HepG2 (cell line): ENCODE results near the gene CDC25C. TPM values are rescaled to one million over a fixed set of nuclear protein-coding genes. Genes with fewer than 3 reads are reported as not detected.

Experiments used
- ATAC-seq: fragments of 200-7000 bp; cut with Tn5 transposase; 3 replicates; pipeline ENCODE4 v1.9.1; 2020; ENCODE audit warnings: mild to moderate bottlenecking, moderate library complexity
- BruUV-seq: library from RNA; stranded (reverse); fragments of 400-500 nt; replicated peaks from 2 replicates; lab custom pipeline; 2021; lab: Mats Ljungman, UMichigan
- CTCF ChIA-PET: fragments of 300-600 bp; formaldehyde crosslinking; extraction: SDS; loops from one replicate; lab custom pipeline; 2021; ENCODE audit warnings: low total read pairs, inconsistent platforms, low intra/inter-chr PET ratio; lab: Yijun Ruan, JAX
- POLR2A ChIA-PET: fragments of 350-600 bp; sonication (Branson Sonifier 250); formaldehyde crosslinking; loops from one replicate; lab custom pipeline; 2020; ENCODE audit warnings: antibody characterized with exemption, inconsistent platforms; lab: Yijun Ruan, JAX
- DNase-seq: peaks from one replicate; pipeline ENCODE4 v3.0.0-alpha.2; 2015; ENCODE audit warnings: low spot score
- FAIRE-seq: peaks from 3 replicates; lab custom pipeline; 2011; peaks lifted over from hg19 to GRCh38; lab: Jason Lieb, UNC
- H2AFZ ChIP-seq: one replicate; pipeline ENCODE4 v1.6.1; 2011; ENCODE audit warnings: low read length, inconsistent platforms
- H3K27ac ChIP-seq: fragments of 300-600 bp; 3 replicates; pipeline ENCODE4 v1.8.0; 2011; ENCODE audit warnings: mixed run types, mild to moderate bottlenecking, mixed read lengths, low read length, inconsistent platforms; ENCODE audit not compliant: insufficient read depth; ENCODE audit errors: extremely low read length
- H3K27me3 ChIP-seq, 2 experiments: fragments of 200-600 bp in 1 of 2; 2 replicates in 1 of 2; 3 replicates in 1 of 2; pipeline versions ENCODE4 v1.6.0 to v1.8.0; 2011; ENCODE audit warnings: low read length in 2 of 2, mild to moderate bottlenecking in 2 of 2, moderate library complexity in 2 of 2, inconsistent platforms in 1 of 2; ENCODE audit not compliant: insufficient read depth in 2 of 2, control insufficient read depth in 1 of 2
- H3K36me3 ChIP-seq, 2 experiments: fragments of 200-600 bp in 1 of 2; replicated peaks in 1 of 2; 2 replicates in 1 of 2; 3 replicates in 1 of 2; pipeline versions ENCODE4 v1.5.1 to v1.8.0; 2011; ENCODE audit warnings: low read length in 2 of 2, inconsistent platforms in 1 of 2; ENCODE audit not compliant: insufficient read depth in 2 of 2, control insufficient read depth in 1 of 2
- H3K4me1 ChIP-seq: 2 replicates; pipeline ENCODE4 v1.5.1; 2012; ENCODE audit warnings: low read length, inconsistent platforms; ENCODE audit not compliant: insufficient read depth
- H3K4me2 ChIP-seq: 2 replicates; pipeline ENCODE4 v1.6.0; 2011; ENCODE audit warnings: low read depth, low read length, inconsistent platforms
- H3K4me3 ChIP-seq, 3 experiments: fragments of 200-600 bp in 1 of 3; sonication (generic), shearing (Covaris generic) in 1 of 3; replicated peaks in 1 of 3; 2 replicates each; pipeline ENCODE4 v1.5.1; 2011 to 2016; ENCODE audit warnings: low read length in 3 of 3, inconsistent platforms in 2 of 3, low read depth in 2 of 3, mild to moderate bottlenecking in 2 of 3, control low read depth in 1 of 3, mixed read lengths in 1 of 3; ENCODE audit not compliant: insufficient read depth in 1 of 3
- H3K79me2 ChIP-seq: one replicate; pipeline ENCODE4 v1.6.1; 2011; ENCODE audit warnings: low read length, inconsistent platforms; ENCODE audit not compliant: insufficient read depth
- H3K9ac ChIP-seq: 2 replicates; pipeline ENCODE4 v1.6.0; 2011; ENCODE audit warnings: mild to moderate bottlenecking, low read depth, low read length, inconsistent platforms; ENCODE audit not compliant: insufficient read depth
- H3K9me3 ChIP-seq: 2 replicates; pipeline ENCODE4 v1.5.1; 2012; ENCODE audit warnings: mild to moderate bottlenecking, low read length
- H4K20me1 ChIP-seq: 2 replicates; pipeline ENCODE4 v1.6.0; 2011; ENCODE audit warnings: inconsistent platforms, mild to moderate bottlenecking, low read length, moderate library complexity; ENCODE audit not compliant: insufficient read depth
- AFF4 ChIP-seq: sonication (generic); formaldehyde crosslinking; IDR thresholded peaks from 2 replicates; pipeline ENCODE4 v1.4.0; 2020; ENCODE audit warnings: missing genetic modification reagents
- CHD4 ChIP-seq: fragments of 200-600 bp; sonication (generic); IDR thresholded peaks from 2 replicates; pipeline ENCODE4 v1.7.0; 2017; ENCODE audit warnings: mild to moderate bottlenecking, low read length, borderline replicate concordance
- ETV6 ChIP-seq: sonication (generic); formaldehyde crosslinking; conservative IDR thresholded peaks from 2 replicates; pipeline ENCODE4 v1.4.0; 2020; ENCODE audit warnings: missing genetic modification reagents
- HMGXB3 ChIP-seq: sonication (generic); formaldehyde crosslinking; IDR thresholded peaks from 2 replicates; pipeline ENCODE4 v1.4.0; 2020; ENCODE audit warnings: missing genetic modification reagents, borderline replicate concordance
- HNRNPK ChIP-seq: fragments of 200-400 bp; formaldehyde crosslinking; IDR thresholded peaks from 2 replicates; pipeline ENCODE4 v1.6.1; 2018; ENCODE audit warnings: low read length, low read depth, moderate library complexity, mild to moderate bottlenecking; ENCODE audit not compliant: poor library complexity, severe bottlenecking
- KMT2A ChIP-seq: sonication (generic); formaldehyde crosslinking; IDR thresholded peaks from 2 replicates; pipeline ENCODE4 v1.4.0; 2020; ENCODE audit warnings: missing genetic modification reagents
- TARDBP ChIP-seq: sonication (generic); formaldehyde crosslinking; IDR thresholded peaks from 2 replicates; pipeline ENCODE4 v1.8.0; 2022; ENCODE audit warnings: mild to moderate bottlenecking, missing genetic modification reagents
- THAP8 ChIP-seq: sonication (generic); formaldehyde crosslinking; IDR thresholded peaks from 2 replicates; pipeline ENCODE4 v1.5.1; 2020; ENCODE audit warnings: missing genetic modification reagents, mild to moderate bottlenecking, borderline replicate concordance
- ZFP1 ChIP-seq: IDR thresholded peaks from 2 replicates; pipeline ENCODE4 v1.6.1; 2016
- ZNF121 ChIP-seq: sonication (generic); formaldehyde crosslinking; IDR thresholded peaks from 2 replicates; pipeline ENCODE4 v1.5.0; 2020; ENCODE audit warnings: mild to moderate bottlenecking, missing genetic modification reagents
- ZNF275 ChIP-seq: sonication (generic); formaldehyde crosslinking; IDR thresholded peaks from 2 replicates; pipeline ENCODE4 v1.8.0; 2022; ENCODE audit warnings: missing genetic modification reagents, mild to moderate bottlenecking, inconsistent platforms, borderline replicate concordance
- ZNF276 ChIP-seq: sonication (generic); formaldehyde crosslinking; IDR thresholded peaks from 2 replicates; pipeline ENCODE4 v1.4.0; 2020; ENCODE audit warnings: mild to moderate bottlenecking, low read depth, missing genetic modification reagents
- ZNF749 ChIP-seq: sonication (generic); formaldehyde crosslinking; IDR thresholded peaks from 2 replicates; pipeline ENCODE4 v1.8.0; 2022; ENCODE audit warnings: mild to moderate bottlenecking, missing genetic modification reagents, moderate library complexity, borderline replicate concordance
- WGBS: methylation state at CpG from one replicate; pipeline ENCODE4 v1.1.6; 2017; ENCODE audit warnings: low lambda C conversion rate; 5-methylcytosine and 5-hydroxymethylcytosine counted together
- in situ Hi-C: cut with HindIII; loops from 2 replicates; pipeline ENCODE4 v1.10.0; 2017; ENCODE audit warnings: low pct_unique_long_range_greater_than_20kb; ENCODE audit not compliant: extremely low pct_ligation_motif_present
- intact Hi-C: fragments of 100-400 bp; cut with micrococcal nuclease; formaldehyde crosslinking; loops from one replicate; pipeline ENCODE4 v1.10.0; 2022; ENCODE audit not compliant: unreplicated experiment
- polyA plus RNA-seq, 8 experiments: library from polyadenylated mRNA; depleted of rRNA in 3 of 8; stranded (reverse) in 7 of 8; unstranded in 1 of 8; fragments of >200 nt; fragmentation: Illumina TruSeq in 4 of 8; extraction: Trizol in 4 of 8; gene quantifications; 2 replicates each; pipeline versions ENCODE4 v1.2.1 to v1.2.3, GENCODE V29; 2011 to 2016; ENCODE audit warnings: low read depth in 4 of 8, missing spikeins in 1 of 8, mixed read lengths in 1 of 8; ENCODE audit not compliant: insufficient read depth in 1 of 8
- total RNA-seq, 5 experiments: library from RNA; depleted of rRNA; stranded (reverse); fragments of >200 nt; fragmentation: Illumina TruSeq; extraction: Trizol; gene quantifications; 2 replicates each; pipeline ENCODE4 v1.2.3, GENCODE V29; 2016; ENCODE audit warnings: low read depth in 1 of 5

Gene CDC25C
- total and polyA plus RNA-seq, 2 of the 13 experiments (the other 11 are each of a cell fraction or from before 2014, with no cell fraction given) = 17.7 to 27.6 TPM

GRCh38 chr5:138252944-138253343 lies 78.7 kb downstream of the CDC25C start:
- ATAC-seq (no peak), FAIRE-seq (no peak)
- no peak for TF ChIP-seq HNRNPK
- no peak for TF ChIP-seq TARDBP (CRISPR knock-in tag)
- no peak for TF ChIP-seq ZFP1 (CRISPR knock-in tag)
- TF ChIP-seq ZNF749 (CRISPR knock-in tag) = no peak
- no peak for TF ChIP-seq AFF4 (CRISPR knock-in tag)
- TF ChIP-seq KMT2A (CRISPR knock-in tag) = no peak
- TF ChIP-seq HMGXB3 (CRISPR knock-in tag) = no peak
- no peak for TF ChIP-seq ZNF121 (CRISPR knock-in tag)
- TF ChIP-seq ZNF276 (CRISPR knock-in tag) = no peak
- TF ChIP-seq THAP8 (CRISPR knock-in tag) = no peak
- no peak for TF ChIP-seq ETV6 (CRISPR knock-in tag)
- TF ChIP-seq CHD4 = no peak
- TF ChIP-seq ZNF275 (CRISPR knock-in tag) = no peak

More at GRCh38 chr5:138252944-138253343, 78.7 kb downstream of the CDC25C start:
- Histone ChIP-seq H3K4me3 (no peak overlapping the region), H3K27ac (no peak overlapping the region), H3K4me1 (peaks cover 14% of the 10 kb centered on the region), H3K9ac (no peak overlapping the region), H3K79me2 (no peaks in the 10 kb centered on the region), H2AFZ (no peak overlapping the region), H3K36me3 (no peaks in the 10 kb centered on the region), H3K27me3 (peaks cover 0 to 3% of the 10 kb centered on the region in 2 experiments; a peak in 2 of 5 replicates), H4K20me1 (no peaks in the 10 kb centered on the region), H3K4me2 (no peak overlapping the region), H3K9me3 (no peaks in the 10 kb centered on the region)
- in situ Hi-C loops = no loop called here
- POLR2A ChIA-PET = no interaction called here
- no peak for DNase-seq
- CTCF ChIA-PET = no interaction called here
- 36% methylated on average over 3 of the region's 3 CpGs for WGBS
- intact Hi-C loops = no loop called here
- no TSS peak for BruUV-seq
